NCI-H146 (cell line): ENCODE results near the gene P2RX6.

ENCODE experiments used
- DNase-seq: peaks from one replicate; lab custom pipeline; 2025; lab: John Stamatoyannopoulos, UW

Gene P2RX6

GRCh38 chr22:20979940-20980453 is 35.0 kb upstream of the P2RX6 start:
- DNase-seq, result peak; percentile 27

GRCh38 chr22:20980523-20980922 is 34.4 kb upstream of the P2RX6 start:
- DNase-seq, result no peak

DNA sequence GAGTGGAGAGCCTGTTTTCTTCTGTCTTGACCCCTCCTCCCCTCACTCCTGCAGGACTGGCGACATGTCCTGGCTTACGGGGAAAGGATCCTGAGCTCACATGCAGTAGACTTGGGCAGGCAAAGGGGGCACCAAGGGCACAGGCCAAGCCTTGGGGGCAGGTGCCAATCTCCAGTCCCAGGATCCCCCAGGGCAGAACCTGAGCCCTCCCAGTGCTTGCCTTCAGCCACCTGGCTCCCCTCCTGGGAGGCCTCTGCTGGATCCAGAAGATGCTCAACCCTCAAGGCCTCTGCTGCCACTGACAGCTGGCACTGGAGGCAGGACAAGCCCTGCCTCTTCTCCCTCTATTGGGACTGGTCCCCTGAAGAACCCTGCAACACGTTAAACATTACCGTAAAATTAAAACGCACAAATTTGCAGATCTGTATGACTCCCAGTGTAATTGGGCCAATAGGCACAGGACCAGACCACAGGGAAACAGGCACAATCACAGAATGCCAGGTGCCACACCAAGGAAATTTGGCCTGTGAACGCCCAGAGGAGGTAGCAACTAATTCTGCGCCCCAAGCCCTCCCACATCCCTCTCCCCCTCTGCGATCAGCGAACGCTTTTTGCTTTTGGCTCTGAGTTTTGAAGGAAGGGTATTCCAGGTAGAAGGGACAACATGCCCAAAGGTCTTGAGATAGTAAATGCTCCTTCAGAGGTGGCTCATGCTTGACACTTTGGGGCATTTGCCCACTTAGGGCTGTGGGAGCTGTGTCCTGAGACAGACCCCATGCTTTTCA is 33.8 kb upstream of the P2RX6 start:
- DNase-seq, result no peak

DNA sequence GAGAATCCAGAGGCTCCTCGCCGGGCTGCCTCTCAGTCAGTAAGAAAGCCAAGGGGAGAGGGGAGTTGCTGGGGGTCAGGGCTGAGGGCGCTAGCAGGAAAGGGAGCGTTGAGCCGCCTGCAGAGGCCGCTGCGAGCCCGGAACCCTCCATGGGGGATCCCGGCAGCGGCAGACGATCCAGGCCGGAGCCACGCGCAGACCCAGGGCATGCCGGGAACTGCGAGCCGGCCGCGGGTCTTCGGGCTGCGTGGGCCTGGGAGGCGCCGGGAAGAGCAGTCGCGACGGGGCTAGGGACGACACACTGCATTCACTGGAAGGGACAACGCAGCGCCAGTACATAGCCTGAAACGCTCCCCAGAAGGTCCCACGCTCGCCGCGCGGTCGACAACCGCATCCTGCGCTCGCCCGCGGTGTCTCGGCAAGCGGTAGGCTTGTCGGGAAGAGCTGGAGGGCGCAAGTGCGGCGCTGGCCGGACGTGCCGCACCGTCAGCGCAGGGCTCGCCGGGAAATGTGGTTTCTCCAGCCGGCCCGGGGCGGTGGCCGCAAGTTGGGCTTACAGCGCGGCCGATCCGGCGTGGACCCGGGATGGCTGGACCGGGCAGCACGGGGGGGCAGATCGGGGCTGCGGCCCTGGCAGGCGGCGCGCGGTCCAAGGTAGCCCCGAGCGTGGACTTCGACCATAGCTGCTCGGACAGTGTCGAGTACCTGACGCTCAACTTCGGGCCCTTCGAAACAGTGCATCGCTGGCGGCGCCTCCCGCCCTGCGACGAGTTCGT is 33.0 kb upstream of the P2RX6 start, which contains the start of gene LZTR1:
LZTR1 (plus strand) TSS at position 511 of the 776 bp plus-strand sequence; CDS start at position 586, 75 bp downstream.
- peak; percentile 62 for DNase-seq

DNA sequence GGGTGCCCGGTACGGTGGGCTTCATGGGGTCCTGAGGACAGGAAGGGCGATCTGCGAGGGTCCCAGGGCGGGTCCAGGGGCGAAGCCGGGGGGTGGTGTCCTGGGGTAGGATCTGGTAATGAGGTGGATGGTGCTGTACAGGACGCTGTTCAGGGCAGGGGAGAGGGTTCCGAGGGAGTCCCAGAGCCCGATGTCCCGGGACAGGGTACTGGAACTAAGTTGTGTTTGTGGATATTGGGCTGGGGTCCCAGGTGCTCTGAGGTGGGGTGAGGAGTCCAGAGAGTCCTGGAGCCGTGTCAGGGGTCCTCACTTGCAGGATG is 32.4 kb upstream of the P2RX6 start:
- no peak for DNase-seq

DNA sequence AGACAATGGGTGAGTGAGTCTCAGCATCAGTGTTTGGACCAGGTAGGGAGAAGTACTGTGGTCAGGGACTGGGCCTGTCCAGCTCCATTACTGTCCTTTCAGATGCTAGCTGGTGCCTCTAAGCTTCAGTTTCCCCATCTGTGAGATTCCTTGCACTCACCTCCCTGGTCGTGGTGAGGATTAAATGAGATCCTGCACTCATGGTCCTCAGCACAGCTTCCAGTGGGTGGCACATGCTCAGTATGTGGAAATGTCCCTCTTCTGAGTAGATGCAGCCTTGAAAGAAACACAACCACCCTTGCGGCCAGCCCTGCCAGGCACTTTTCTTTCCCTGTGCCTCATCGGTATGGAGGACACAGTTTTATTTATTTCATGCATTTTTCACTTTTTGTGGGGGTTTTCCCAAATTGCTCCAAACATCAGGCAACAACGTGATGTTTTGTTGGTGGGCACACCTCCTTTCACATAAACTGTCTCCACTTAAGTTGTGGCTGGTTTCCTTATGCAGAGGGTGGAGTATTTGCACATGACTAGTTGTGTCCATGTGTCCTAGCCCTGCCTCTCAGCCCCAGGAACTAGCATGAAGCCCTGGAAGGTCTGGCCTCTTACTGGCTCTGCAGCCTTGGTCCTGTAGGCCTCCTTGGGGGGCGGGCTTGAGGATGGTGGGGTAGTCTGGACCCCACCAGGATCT is 31.7 kb upstream of the P2RX6 start:
- DNase-seq, result no peak

DNA sequence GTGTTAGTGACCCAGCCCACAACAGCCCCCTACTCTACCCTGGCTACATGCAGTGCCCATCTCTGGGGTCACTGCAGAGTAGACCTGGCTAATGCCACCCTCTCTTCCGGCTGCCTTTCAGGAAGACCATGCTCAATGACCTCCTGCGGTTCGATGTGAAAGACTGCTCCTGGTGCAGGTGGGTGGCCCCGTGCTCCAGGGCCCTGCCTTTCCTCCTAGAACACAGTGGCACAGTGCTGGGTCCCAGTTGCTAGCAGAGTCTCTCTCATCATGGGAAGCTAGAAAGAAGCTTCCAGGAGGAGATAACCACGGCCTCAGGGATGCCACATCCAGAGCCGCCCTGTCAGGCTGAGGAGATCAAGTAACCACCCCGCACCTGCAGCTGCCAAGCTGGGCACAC is 29.2 kb upstream of the P2RX6 start:
- no peak for DNase-seq

- DNase-seq, result no peak
Observed at GRCh38 chr22:20986365-20986764, 28.6 kb upstream of the P2RX6 start.

- no peak for DNase-seq
Observed at GRCh38 chr22:20987375-20987774, 27.6 kb upstream of the P2RX6 start.

DNA sequence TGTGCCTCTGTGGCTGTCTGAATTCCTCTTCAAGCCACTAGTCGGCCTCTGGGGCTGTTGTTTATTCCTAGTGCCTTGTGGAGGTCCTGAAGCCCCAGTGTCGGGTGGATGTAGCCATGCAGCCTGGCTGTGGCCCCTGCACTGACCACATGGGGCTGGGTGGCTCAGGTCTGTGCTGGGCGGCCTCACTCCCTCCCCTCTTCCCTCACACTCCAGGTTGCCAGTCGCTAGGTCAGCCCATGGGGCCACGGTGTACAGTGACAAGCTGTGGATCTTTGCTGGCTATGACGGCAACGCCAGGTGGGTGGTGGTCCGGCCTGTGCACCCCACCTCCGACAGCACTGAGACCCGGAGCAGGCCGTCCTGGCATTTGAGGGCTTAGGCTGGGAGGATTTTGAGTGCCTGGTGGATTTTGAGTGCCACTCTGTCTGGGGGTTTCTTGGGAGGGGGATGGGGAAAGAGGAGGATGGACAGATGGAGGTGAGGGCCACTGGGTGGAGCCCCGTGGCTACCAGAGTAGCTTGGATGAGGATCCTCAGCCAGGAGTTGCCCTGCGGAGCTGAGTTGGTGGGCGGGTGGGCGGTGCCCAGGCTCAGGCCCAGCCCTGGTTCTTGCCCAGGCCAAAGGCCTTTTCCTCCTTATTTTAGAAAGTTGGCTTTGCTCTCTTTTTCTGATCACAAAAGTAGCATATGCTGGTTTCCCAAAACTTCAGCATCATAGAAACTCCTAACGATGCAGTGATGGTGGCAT is 26.2 kb upstream of the P2RX6 start:
- no peak for DNase-seq

GRCh38 chr22:20989323-20990138 is 25.4 kb upstream of the P2RX6 start:
- DNase-seq, result no peak

GRCh38 chr22:20990184-20991180 is 24.5 kb upstream of the P2RX6 start:
- DNase-seq, result no peak

GRCh38 chr22:20991252-20992055 is 23.5 kb upstream of the P2RX6 start:
- DNase-seq, result no peak

DNA sequence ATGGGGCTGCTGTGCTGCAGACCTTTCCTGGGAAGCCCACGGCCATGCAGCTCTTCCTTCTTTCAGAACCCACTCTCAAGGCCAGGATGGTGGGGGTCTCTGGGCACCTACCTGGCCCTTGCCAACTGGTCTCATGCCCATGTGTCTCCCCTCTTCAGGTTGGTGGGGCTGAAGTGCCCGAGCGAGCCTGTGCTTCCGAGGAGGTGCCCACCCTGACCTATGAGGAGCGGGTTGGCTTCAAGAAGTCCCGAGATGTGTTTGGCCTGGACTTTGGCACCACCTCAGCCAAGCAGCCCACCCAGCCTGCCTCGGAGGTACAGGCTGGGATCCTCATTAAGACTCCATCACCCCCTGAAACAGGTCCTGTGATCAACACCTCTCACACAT is 22.9 kb upstream of the P2RX6 start:
- no peak for DNase-seq

DNA sequence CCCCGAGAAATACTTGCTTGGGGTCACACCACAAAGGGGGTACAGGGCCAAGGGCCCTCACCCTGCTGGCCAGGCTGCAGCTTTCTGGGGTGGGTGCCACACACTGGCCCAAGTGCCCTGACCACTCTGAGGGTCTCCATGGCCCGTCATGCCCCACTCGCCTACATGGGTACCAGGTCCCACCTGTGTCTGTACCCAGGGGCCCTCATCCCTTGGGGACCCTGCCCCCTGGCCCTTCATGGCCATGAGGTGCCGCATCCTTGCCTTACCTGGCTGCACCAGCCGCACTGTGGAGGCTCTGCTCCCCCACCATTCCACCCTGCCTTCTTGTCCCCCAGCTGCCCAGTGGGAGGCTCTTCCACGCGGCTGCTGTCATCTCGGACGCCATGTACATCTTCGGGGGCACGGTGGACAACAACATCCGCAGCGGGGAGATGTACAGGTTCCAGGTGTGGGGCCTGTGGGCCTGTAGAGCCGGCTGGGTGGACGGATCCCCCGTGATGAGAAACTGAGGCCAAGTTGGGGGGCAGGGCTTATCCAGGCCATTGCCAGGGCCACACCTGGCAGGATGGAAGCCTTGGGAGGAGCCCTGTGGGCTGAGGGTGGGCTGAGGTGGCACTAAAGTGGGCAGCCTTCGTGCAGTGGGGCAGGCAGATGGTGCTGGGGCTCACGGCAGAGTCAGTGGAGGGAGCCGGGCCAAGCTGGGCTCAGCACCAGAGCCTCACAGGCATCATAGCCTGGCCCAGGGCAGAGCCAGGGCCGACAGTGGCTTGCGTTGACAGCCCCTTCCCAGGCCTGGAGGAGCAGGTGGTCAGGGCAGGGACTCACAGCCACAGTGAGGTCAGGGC is 22.3 kb upstream of the P2RX6 start:
- no peak for DNase-seq

DNA sequence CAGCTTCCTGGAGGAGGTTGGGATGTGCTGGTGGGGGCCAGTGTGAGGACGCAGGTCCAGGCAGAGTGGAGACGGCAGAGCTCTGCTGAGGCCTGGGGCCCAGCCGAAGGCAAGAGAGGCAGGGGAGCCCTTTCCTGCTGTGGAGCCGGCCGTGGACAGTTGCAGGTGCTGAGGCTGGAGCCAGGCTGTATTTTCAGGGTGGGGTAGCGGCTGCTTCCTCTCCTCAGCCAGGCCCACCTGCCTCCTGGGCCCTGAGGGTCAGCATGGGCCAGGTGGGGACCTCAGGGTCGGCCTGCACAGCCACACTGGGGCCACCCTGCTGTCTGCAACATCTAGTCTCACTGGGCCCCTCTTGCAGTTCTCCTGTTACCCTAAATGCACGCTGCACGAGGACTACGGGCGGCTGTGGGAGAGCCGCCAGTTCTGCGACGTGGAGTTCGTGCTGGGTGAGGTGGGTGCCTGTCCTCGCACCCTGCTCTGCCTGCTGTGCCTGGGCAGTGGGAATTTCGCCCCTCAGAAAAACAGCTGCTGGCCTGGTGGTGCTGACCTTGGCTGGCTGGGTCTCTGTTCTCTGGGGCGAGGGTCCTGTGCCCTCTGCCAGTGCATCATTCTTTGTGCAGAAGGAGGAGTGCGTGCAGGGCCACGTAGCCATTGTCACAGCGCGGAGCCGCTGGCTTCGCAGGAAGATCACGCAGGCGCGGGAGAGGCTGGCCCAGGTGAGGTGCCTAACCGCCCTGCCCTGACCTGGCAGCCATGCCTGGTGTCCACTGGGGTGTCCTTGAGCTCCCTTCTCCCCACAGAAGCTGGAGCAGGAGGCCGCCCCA is 21.4 kb upstream of the P2RX6 start:
- no peak for DNase-seq
